ENCODE results near the gene OGFR. TPM values are rescaled to one million over a fixed set of nuclear protein-coding genes. Genes with fewer than 3 reads are reported as not detected.

The OGFR gene
- total RNA-seq, 2 donors from 2014 or later = 50.6 to 57.4 TPM

GRCh38 chr20:62802026-62802712 is 2.5 kb upstream of the OGFR start:
- ATAC-seq (ENCODE audit: insufficient number of reproducible peaks, low FRiP score, low read depth) (no peak), DNase-seq (ENCODE audit: low spot score) (no peak)
- Histone ChIP-seq H3K27me3 (replicated peaks; ENCODE audit: insufficient read depth) (no peaks in the 10 kb centered on the region), H3K27ac (no peak overlapping the region), H3K36me3 (peaks cover 9% of the 10 kb centered on the region), H3K9me3 (no peaks in the 10 kb centered on the region), H3K4me1 (ENCODE audit: control insufficient read depth in 1 of 2, low read depth in 2 of 2) (peaks cover 17 to 33% of the 10 kb centered on the region in 2 donors), H3K4me3 (no peak overlapping the region)
- TF ChIP-seq CTCF (IDR thresholded peaks at IDR 0.05) = no peak

GRCh38 chr20:62804021-62804626 is 511 bp upstream of the OGFR start:
- Histone ChIP-seq H3K36me3 (peaks cover 17% of the 10 kb centered on the region), H3K4me1 (ENCODE audit: control insufficient read depth in 1 of 2, low read depth in 2 of 2) (peaks cover 16 to 38% of the 10 kb centered on the region in 2 donors), H3K9me3 (no peaks in the 10 kb centered on the region), H3K27ac (peak overlapping the region; percentile 58 to 78), H3K4me3 (peak overlapping the region; percentile 95), H3K27me3 (replicated peaks; ENCODE audit: insufficient read depth) (no peaks in the 10 kb centered on the region)
- ATAC-seq (ENCODE audit: insufficient number of reproducible peaks, low FRiP score, low read depth) = no peak
- no peak for DNase-seq (ENCODE audit: low spot score)
- TF ChIP-seq CTCF (IDR thresholded peaks at IDR 0.05) = no peak

- Histone ChIP-seq H3K4me3 (peak overlapping the region; percentile 95), H3K4me1 (ENCODE audit: control insufficient read depth in 1 of 2, low read depth in 2 of 2) (peaks cover 16 to 38% of the 10 kb centered on the region in 2 donors), H3K9me3 (no peaks in the 10 kb centered on the region), H3K27ac (peak overlapping the region; percentile 65 to 78), H3K27me3 (replicated peaks; ENCODE audit: insufficient read depth) (no peaks in the 10 kb centered on the region), H3K36me3 (peaks cover 22% of the 10 kb centered on the region)
- DNase-seq (ENCODE audit: low spot score) = no peak
- no peak for ATAC-seq (ENCODE audit: insufficient number of reproducible peaks, low FRiP score, low read depth)
- no peak for TF ChIP-seq CTCF (IDR thresholded peaks at IDR 0.05)
Observed at GRCh38 chr20:62805155-62805710, 598 bp downstream of the OGFR start.

GRCh38 chr20:62805711-62806382 is 1.2 kb downstream of the OGFR start:
- peak overlapping the region; percentile 65 to 78 for H3K27ac ChIP-seq

More at GRCh38 chr20:62805711-62806382, 1.2 kb downstream of the OGFR start:
- ATAC-seq (ENCODE audit: insufficient number of reproducible peaks, low FRiP score, low read depth) (no peak), DNase-seq (ENCODE audit: low spot score) (no peak)
- H3K9me3 ChIP-seq = no peaks in the 10 kb centered on the region
- no peaks in the 10 kb centered on the region for H3K27me3 ChIP-seq (replicated peaks; ENCODE audit: insufficient read depth)
- H3K4me3 ChIP-seq = peak overlapping the region; percentile 95
- peaks cover 28% of the 10 kb centered on the region for H3K36me3 ChIP-seq
- TF ChIP-seq CTCF (IDR thresholded peaks at IDR 0.05) = no peak
- peaks cover 16 to 38% of the 10 kb centered on the region in 2 donors for H3K4me1 ChIP-seq (ENCODE audit: control insufficient read depth in 1 of 2, low read depth in 2 of 2)
